Hepatocyte (in vitro differentiated cells): ENCODE data around the gene PAH. TPM values are rescaled to one million over a fixed set of nuclear protein-coding genes. Genes with fewer than 3 reads are reported as not detected.
A peak's percentile ranks its signal among the peaks of the same experiment; 100 is the strongest.

Experiments
- DNase-seq: peaks from one replicate; pipeline ENCODE4 v3.0.0-alpha.2; 2016; ENCODE audit warnings: low spot score
- H2AFZ ChIP-seq: fragments of 200-600 bp; sonication (generic); 2 replicates; pipeline ENCODE4 v1.6.0; 2016; ENCODE audit warnings: antibody characterized with exemption, mild to moderate bottlenecking
- H3K27ac ChIP-seq: fragments of 200-600 bp; sonication (generic); 2 replicates; pipeline ENCODE4 v1.5.1; 2016; ENCODE audit warnings: mild to moderate bottlenecking
- H3K27me3 ChIP-seq: fragments of 200-600 bp; sonication (generic); 2 replicates; pipeline ENCODE4 v1.6.1; 2016
- H3K36me3 ChIP-seq: fragments of 200-600 bp; sonication (generic); replicated peaks from 2 replicates; pipeline ENCODE4 v1.5.1; 2016; ENCODE audit warnings: low read depth; ENCODE audit not compliant: insufficient read depth
- H3K4me1 ChIP-seq: fragments of 200-600 bp; sonication (generic); 2 replicates; pipeline ENCODE4 v1.5.1; 2016; ENCODE audit warnings: mild to moderate bottlenecking, moderate library complexity; ENCODE audit not compliant: insufficient read depth
- H3K4me2 ChIP-seq: fragments of 200-600 bp; sonication (generic); 2 replicates; pipeline ENCODE4 v1.6.0; 2016
- H3K4me3 ChIP-seq: fragments of 200-600 bp; sonication (generic); 2 replicates; pipeline ENCODE4 v1.5.1; 2016; ENCODE audit warnings: mild to moderate bottlenecking
- H3K79me2 ChIP-seq: fragments of 200-600 bp; sonication (generic); 2 replicates; pipeline ENCODE4 v1.6.0; 2017; ENCODE audit warnings: mild to moderate bottlenecking
- H3K9me2 ChIP-seq: fragments of 200-600 bp; sonication (generic); replicated peaks from 2 replicates; pipeline ENCODE4 v1.6.0; 2017; ENCODE audit warnings: mild to moderate bottlenecking; ENCODE audit not compliant: insufficient read depth
- H3K9me3 ChIP-seq: fragments of 200-600 bp; sonication (generic); 2 replicates; pipeline ENCODE4 v1.5.1; 2016; ENCODE audit warnings: low read depth, mild to moderate bottlenecking
- H4K20me1 ChIP-seq: fragments of 200-600 bp; sonication (generic); 2 replicates; pipeline ENCODE4 v1.6.0; 2016; ENCODE audit warnings: mild to moderate bottlenecking; ENCODE audit not compliant: insufficient read depth, poor library complexity, severe bottlenecking
- EZH2 ChIP-seq: fragments of 200-600 bp; sonication (generic); IDR thresholded peaks from 2 replicates; pipeline ENCODE4 v1.6.1; 2016; ENCODE audit warnings: antibody characterized with exemption, mild to moderate bottlenecking, borderline replicate concordance
- EZH2phosphoT487 ChIP-seq: fragments of 200-600 bp; sonication (generic); IDR thresholded peaks from one replicate; pipeline ENCODE4 v1.6.1; 2018; ENCODE audit warnings: antibody characterized with exemption, mild to moderate bottlenecking, low read depth, moderate library complexity; ENCODE audit not compliant: unreplicated experiment, severe bottlenecking
- WGBS: methylation state at CpG from one replicate; pipeline ENCODE4 v1.1.6; 2016; ENCODE audit warnings: low lambda C conversion rate; ENCODE audit errors: missing lambda C conversion rate; 5-methylcytosine and 5-hydroxymethylcytosine counted together
- polyA plus RNA-seq: library from polyadenylated mRNA; unstranded; fragments of >200 nt; fragmentation: Nextera tagmentation; extraction: Ambion mirVana; gene quantifications from 2 replicates; pipeline ENCODE4 v1.2.1, GENCODE V29; 2016
- total RNA-seq: library from RNA; depleted of rRNA; stranded (reverse); fragments of >200 nt; gene quantifications from 2 replicates; pipeline ENCODE4 v1.2.3, GENCODE V29; 2014
- TF ChIP-seq, protein P1 (sequence below): fragments of 200-600 bp; sonication (generic); IDR thresholded peaks from 2 replicates; pipeline ENCODE4 v1.5.1; 2016; ENCODE audit warnings: antibody characterized with exemption, mild to moderate bottlenecking; ENCODE audit not compliant: poor library complexity

PAH gene
- total and polyA plus RNA-seq, 2 experiments from 2014 or later = 76.1 to 203 TPM

DNA sequence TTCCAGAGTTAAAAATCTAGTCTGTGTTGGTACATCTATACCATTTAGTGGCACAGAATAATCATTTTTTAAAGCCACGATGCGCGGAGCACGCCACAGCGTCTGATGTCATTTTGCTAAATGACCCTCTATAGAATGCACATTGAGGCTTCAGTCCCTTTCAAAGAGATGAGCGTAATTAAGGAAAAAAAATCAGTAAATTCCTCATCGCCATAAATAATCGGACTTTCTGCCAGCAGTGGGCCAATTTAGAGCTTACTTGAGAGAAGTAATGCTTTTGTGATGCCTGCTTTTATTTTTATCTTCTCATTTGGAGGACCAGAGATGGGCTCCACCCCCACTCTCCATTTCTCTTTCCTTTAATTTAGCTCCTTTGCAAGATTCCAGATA lies 44.4 kb upstream of the PAH start:
- Histone ChIP-seq H3K79me2 (no peaks in the 10 kb centered on the region), H3K27me3 (peaks cover 96% of the 10 kb centered on the region), H3K4me2 (peak overlapping the region; percentile 55), H3K4me1 (peaks cover 16% of the 10 kb centered on the region), H4K20me1 (no peaks in the 10 kb centered on the region), H2AFZ (no peak overlapping the region), H3K36me3 (no peaks in the 10 kb centered on the region), H3K4me3 (no peak overlapping the region), H3K9me3 (no peaks in the 10 kb centered on the region), H3K9me2 (no peaks in the 10 kb centered on the region), H3K27ac (no peak overlapping the region)
- TF ChIP-seq, protein P1, sequence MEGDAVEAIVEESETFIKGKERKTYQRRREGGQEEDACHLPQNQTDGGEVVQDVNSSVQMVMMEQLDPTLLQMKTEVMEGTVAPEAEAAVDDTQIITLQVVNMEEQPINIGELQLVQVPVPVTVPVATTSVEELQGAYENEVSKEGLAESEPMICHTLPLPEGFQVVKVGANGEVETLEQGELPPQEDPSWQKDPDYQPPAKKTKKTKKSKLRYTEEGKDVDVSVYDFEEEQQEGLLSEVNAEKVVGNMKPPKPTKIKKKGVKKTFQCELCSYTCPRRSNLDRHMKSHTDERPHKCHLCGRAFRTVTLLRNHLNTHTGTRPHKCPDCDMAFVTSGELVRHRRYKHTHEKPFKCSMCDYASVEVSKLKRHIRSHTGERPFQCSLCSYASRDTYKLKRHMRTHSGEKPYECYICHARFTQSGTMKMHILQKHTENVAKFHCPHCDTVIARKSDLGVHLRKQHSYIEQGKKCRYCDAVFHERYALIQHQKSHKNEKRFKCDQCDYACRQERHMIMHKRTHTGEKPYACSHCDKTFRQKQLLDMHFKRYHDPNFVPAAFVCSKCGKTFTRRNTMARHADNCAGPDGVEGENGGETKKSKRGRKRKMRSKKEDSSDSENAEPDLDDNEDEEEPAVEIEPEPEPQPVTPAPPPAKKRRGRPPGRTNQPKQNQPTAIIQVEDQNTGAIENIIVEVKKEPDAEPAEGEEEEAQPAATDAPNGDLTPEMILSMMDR = no peak
- TF ChIP-seq EZH2 = no peak
- no peak for TF ChIP-seq EZH2phosphoT487
- DNase-seq = no peak
- WGBS = 5% methylated on average over 8 of the region's 8 CpGs

DNA sequence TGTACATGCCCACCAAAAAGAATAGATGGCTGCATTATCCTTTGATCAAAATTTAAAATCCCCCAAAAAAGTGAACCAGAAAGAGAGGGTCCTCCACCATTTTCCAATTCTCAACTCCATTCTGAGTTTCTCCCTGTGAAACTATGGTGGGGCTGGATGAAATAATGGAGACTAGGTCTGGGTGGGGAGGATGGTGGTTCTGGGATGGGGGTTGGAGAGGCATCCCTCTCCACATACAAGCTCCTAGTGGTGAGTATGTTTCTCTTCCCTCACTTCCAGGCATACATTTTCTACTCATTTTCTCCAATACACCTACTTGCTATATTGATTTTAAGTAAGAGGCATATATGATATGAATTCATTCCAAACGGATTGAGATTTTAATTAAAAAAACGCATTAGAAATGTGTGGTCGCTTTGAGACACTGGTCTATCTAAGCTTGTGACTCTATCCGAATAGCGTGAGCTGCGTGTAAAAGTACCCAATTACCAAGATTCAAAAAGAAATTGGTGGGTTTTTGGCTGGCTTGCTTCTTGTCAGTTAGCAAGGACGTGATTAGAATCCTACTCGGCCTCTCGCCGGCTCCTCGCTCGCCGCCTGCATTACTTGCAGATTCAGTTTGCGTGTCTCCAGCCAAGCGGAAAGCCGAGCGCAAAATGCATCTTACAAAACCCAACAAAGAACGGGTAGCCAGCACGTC lies 43.9 kb upstream of the PAH start:
- Histone ChIP-seq H3K4me2 (peak overlapping the region; percentile 23), H3K4me3 (no peak overlapping the region), H3K79me2 (no peaks in the 10 kb centered on the region), H3K9me2 (no peaks in the 10 kb centered on the region), H3K27me3 (peaks cover 96% of the 10 kb centered on the region), H3K9me3 (no peaks in the 10 kb centered on the region), H3K36me3 (no peaks in the 10 kb centered on the region), H2AFZ (no peak overlapping the region), H4K20me1 (no peaks in the 10 kb centered on the region), H3K27ac (no peak overlapping the region), H3K4me1 (peaks cover 17% of the 10 kb centered on the region)
- DNase-seq = no peak
- 8% methylated on average over 19 of the region's 19 CpGs for WGBS
- TF ChIP-seq EZH2 = peak; percentile 1
- TF ChIP-seq, protein P1 = no peak

DNA sequence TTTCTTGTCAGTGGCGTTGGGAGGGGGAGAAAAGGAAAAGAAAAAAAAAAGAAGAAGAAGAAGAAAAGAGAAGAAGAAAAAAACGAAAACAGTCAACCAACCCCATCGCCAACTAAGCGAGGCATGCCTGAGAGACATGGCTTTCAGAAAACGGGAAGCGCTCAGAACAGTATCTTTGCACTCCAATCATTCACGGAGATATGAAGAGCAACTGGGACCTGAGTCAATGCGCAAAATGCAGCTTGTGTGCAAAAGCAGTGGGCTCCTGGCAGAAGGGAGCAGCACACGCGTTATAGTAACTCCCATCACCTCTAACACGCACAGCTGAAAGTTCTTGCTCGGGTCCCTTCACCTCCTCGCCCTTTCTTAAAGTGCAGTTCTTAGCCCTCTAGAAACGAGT lies 42.3 kb upstream of the PAH start:
- no peak for DNase-seq
- Histone ChIP-seq H3K79me2 (no peaks in the 10 kb centered on the region), H3K4me2 (no peak overlapping the region), H3K27ac (no peak overlapping the region), H3K4me3 (no peak overlapping the region), H3K36me3 (no peaks in the 10 kb centered on the region), H3K9me3 (no peaks in the 10 kb centered on the region), H3K9me2 (no peaks in the 10 kb centered on the region), H4K20me1 (no peaks in the 10 kb centered on the region), H3K4me1 (peaks cover 14% of the 10 kb centered on the region), H3K27me3 (peaks cover 96% of the 10 kb centered on the region), H2AFZ (no peak overlapping the region)
- TF ChIP-seq, protein P1 = no peak
- TF ChIP-seq EZH2phosphoT487 = peak; percentile 17
- peak; percentile 21 for TF ChIP-seq EZH2
- WGBS = 16% methylated on average over 14 of the region's 14 CpGs
